Renal pelvis (tissue), 4 donors: Measurements from ENCODE around the gene SHANK2. TPM values are rescaled to one million over a fixed set of nuclear protein-coding genes. Genes with fewer than 3 reads are reported as not detected.
A peak's percentile ranks its signal among the peaks of the same experiment; 100 is the strongest.

Source experiments
- DNase-seq: peaks from one replicate; pipeline ENCODE4 v3.0.0-alpha.2; 2013
- polyA plus RNA-seq, 3 donors: library from polyadenylated mRNA; unstranded; fragments of 120-200 nt; gene quantifications; one replicate each; pipeline ENCODE4 v1.2.1, GENCODE V29; 2013; ENCODE audit not compliant: insufficient read length in 3 of 3

SHANK2 gene
- polyA plus RNA-seq, 3 donors: 26.2 to 42.9 (median 41.0) TPM

DNA sequence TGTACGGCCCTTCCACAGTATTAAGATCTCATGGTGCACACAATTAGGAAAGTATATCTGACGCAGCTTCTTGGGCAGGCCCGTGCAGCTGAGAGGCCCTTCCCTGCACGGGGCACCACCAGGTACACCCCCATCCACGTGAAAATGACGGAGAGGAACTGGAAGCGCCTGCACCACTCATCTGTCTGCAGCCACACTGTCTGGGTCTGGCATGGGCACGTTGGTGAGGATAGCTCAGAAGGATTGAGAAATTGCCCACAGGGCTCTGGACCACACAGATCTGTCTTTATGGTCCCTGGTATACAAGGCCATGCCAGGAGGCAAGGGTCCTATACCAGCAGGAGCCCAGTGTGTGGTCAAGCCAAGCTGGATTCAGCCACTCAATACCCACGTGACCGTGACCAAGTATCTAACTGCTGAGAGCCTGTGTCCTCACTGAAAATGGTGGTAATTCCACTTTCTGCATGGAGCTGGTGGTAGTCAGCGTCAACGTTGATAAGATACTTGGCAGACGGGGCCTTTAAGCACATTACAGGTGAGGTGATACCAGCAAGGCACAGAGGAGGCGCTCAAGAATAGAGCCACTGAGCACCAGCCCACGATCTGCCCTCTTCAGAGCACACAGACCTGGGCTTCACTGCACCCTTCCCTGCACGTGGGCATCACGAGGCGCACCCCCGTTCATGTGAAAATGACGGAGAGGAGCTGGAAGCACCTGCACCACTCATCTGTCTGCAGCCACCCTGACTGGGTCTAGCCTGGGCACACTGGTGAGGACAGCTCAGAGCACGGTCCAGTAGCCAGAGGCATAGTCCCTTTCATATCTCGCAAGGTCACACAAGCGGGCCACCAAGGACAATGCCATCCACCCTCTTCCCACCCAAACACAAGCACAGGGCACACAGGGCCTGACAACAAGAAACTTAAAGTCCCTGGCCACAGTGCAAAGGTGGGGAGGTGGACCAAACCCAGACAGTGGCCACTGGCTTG is 28.4 kb downstream of the SHANK2 start:
- no peak for DNase-seq

DNA sequence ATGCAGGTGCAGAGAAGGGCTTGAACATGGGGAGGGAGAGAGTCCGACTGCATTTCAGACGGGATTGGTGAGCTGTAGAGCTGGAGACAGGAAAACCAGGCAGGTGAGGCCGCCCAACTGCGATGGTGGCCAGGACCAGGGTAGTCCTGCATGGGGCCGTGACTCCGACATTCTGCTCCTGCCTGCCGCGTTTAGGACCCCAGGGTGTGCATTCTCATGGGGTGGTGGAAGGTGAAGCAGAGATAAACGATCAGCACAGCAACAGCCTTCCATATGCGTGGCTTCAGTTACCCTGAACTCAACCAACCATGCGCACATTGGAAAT is 29.3 kb downstream of the SHANK2 start:
- no peak for DNase-seq

DNA sequence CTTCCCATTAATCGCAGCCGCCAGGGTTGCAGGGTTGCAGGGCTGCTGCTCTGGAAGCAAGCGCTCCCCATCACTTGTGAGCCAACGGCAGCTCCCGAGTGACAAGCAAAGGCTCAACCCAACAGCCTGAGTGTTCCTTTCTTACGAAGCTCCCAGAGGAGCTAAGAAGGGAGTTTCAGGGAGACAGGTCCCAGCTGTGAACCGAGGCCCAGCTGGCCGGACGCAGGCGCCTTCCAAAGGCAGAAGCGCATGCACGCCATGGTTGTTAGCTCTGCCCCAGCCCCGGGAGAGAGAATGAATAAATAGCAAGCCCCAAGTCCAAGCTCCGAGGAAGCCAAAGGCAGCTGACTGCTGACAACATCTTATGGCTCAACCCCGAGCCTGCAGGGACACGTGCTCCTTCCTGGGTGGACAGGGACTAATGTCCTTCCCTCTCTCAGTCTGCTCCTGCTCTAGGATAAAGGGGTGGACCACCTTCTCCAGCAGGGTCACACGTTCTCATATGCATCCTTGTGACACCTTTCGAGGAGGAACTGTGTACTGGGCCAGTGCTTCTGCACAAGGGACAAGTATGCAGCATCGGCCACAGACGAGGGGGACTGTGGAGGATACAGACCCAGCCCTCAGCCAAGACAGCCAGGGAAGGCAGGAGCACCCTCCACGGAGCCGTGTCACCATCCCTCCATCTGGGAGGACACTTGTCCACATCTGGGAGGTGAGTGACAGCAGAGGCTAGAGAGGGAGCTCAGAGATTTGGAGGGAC is 29.9 kb downstream of the SHANK2 start:
- no peak for DNase-seq

DNA sequence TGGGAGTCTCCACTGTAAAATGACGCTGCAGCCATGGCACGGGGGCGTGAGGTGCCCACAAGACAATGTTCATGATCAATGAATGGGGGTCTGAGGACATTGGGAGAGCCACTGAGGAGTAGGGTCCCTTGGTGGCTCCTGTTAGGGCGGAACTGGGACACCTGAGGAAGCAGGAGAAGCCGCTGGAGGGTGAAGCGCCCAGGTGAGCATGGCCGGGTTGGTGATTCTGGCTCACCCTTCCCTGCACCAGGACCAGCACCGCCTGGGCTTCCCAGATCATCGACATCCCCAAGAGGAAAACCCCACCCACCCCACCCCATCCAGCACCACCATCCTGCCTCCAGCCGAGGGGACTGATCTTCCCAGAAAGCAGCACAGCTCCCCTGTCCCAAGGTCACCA is 30.6 kb downstream of the SHANK2 start:
- DNase-seq: no peak

DNA sequence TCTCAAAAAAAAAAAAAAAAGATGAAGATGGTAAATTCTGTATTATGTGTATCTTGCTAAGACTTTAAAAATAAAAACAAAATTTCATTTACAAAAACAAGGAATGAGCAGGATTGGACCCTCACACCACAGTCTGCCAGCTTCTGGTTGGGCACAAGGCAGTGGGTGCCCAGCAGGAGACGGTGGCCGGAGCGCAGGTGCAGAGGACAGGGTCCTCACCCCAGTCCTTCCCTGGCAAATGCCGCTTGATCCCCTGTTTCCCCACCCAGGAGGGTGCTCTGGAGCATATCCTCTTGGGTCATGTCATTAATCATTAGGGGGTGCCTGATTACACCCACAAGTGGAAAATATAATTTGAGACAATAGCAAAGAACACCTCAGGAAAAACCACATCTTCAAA is 31.2 kb downstream of the SHANK2 start:
- no peak for DNase-seq

DNA sequence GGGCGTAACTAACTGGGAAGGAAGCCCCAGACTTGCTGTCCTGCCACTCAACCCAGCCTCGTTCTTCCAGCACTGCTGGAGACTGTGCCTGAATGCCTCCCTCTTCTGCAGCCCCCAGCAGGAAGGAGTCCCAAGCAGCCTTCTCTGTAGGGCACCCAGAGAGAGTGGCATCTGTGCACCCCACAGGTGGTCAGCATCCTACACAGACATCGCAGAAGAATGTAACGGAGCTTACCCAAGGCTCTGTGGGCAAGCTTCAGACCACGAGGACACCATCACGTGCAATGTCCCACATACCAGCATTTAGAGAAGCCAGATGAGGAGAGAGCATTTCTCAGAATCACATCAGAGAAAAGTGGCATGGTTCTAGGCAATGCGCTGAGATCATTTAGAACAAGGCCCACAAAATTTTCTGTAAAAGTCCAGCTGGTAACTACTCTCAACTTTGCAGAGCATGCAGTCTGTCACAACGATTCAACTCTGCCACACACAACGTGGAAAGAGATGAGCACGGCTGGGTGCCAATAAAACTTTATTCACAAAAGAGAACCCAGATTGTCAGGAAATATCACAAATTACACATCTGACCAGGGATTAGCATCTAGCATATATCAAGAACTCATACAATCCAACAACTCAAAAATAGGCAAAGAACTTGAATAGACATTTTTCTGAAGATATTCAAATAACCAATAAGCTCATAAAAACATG is 33.4 kb downstream of the SHANK2 start:
- DNase-seq: no peak

DNA sequence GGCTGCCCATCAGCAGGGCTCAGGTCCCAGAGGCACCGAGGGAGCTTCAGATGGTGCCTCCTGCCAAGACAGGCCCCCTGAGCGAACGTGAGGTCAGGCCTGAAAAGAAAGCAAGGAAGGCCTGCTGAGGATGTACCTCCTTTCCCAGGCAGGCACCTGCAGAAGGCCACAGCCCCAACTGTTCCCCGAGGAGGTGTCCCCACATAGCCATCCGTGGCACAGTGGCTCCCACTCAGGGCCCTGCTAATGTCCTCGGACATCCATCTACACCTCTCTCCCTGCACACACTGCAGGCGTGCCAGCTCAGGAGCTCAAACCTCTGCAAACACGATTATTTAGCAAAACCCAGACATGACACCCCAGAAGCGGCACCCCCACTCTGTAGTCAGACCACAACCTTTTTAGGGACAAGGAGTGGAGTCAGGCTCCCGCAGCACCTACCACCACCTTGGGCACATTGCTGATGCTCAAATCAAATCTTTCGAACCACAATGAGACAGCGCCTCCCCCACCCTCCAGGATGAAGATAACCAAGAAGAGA is 36.9 kb downstream of the SHANK2 start:
- DNase-seq: no peak

DNA sequence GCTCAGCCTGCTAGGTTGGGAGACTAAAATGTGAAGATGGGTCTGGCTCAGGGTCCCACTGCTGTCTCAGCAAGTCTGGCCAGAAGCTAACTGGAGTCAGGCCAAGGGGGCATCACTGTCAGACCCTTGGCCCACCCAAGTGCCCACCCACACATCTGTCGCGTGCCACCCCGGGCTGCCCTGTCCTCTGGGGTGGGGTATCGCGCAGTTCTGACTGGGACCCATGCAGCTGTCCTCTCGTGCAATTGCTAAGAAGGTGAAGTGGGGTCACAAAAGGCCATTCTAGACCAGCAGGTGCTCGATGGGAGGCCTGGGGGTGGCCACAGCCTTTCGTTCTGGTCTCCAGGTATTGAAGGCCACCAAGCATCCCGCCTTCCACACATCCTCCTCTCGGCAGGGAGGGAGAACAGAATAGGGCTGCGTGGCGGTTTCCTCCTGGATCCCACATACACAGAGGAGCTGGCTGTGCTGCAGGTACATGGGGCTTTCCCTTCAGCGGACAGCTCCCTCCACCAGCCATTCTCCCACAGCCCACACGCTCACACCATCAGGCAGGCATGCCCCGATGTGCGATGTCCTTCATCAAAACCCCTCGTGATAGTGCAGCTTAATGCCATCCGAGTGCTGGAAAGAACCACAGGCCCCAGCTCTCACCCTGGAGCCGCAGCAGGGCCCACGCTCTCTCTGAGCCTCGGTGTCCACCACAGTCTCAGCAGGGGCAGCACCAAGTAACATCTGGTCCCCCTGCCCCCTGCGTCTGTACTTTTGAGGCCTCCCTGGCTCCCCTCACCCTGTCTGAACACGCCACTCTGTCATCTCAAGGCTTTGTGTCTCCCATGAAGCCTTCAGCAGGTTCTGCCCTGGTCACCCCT is 37.6 kb downstream of the SHANK2 start:
- no peak for DNase-seq

DNA sequence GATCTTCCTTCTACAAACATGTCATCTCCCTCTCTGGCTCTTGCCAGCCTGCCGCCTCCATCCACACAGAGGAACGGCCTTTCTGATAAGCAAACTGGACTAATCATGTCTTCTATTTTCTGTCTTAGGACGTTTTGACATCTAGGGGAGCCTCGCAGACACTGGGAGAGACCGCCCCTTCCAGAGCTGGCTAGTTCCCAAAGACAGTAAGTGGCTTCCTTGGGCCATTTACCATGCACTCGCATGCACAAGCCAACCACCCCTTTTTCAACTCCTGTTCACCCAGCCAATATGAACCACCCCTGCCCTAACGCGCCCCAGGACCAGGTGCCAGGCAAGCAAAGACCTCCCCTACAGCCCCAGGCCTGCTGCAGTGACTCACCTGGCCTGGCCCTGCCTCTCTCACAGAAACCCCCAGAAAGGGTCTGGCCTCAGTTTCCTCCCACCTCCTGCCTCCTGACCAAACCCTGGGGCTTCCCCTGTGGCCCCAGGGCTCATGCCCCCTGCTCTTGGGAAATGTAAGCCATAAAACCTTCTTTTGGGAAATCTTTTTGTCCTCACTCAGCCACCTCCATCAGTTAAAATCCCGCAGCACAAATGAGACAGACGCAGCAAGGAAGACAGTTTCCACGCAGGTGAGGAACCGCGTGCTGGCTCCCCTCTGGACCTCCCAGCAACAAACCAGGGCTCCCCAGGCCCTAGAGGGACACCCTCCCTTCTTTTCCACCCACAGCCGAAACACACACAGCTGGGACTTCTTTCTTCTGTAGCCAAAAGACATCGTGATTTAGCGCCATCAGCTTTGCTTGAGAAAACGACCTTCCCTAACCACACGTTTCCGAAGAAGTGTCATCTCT is 38.5 kb downstream of the SHANK2 start:
- DNase-seq: no peak

DNA sequence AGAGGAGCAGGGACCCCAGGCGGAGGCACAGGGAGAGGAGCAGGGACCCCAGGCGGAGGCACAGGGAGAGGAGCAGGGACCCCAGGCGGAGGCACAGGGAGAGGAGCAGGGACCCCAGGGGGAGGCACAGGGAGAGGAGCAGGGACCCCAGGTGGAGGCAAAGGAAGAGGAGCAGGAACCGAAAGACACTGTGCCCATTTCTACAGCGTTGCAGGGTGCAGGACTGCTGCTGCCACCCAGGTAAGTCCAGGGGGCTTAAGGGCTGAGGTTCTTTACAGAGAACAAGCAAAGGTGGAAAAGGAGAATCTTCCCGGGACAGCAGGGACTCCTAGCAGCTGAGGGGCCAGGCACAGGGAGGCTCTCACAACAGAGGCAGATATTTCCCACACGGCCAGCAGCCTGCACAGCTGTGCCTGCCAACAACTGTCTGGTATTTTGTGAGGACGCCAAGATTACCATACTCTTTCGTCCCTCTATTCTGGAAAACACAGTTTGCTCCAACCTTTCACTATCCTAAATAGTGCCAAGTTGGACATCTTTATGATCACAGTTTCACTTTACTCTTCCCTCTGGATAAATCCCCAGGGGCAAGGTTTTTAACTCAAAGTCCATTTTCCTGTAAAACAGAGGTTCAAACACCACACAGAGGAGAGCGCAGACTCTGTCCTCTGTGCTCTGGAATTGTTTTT is 39.4 kb downstream of the SHANK2 start:
- DNase-seq: no peak

DNA sequence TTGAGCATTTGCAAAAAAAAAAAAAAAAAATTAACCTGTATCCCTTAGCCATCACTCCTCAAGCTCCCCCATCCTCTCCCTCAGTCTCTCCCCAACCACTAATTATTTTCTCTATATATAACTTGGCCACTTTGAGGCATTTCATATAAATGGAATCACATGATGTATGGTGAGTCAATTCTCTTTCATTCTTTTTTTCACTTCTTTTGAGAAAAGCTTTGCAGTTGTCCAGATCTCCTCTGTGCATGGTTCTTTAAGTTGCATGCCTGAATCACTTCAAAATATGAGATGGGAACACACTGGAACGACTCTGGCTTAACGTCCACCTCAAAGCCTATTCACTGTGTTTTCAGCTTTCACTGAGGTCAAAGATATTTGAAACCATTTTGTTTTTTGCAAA is 40.7 kb downstream of the SHANK2 start:
- DNase-seq: no peak

DNA sequence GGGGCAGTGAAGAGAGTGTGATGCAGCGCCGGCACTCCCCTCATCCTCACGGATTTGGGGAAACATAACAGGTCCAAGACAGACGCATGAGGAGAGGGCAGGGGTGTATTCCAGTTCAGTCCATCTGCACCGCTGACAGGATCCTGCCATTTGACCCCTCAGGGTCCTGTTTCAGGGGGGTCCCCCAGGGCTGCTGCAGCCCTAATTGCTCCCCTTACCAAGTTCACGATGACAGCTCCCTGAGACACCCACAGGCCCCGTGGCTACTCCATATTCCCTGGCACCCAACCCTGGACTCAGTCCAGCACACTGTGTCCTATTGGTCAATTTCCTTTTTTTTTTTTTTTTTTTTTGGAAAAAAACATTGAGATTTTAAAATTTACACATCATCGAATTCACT is 41.5 kb downstream of the SHANK2 start:
- no peak for DNase-seq

DNA sequence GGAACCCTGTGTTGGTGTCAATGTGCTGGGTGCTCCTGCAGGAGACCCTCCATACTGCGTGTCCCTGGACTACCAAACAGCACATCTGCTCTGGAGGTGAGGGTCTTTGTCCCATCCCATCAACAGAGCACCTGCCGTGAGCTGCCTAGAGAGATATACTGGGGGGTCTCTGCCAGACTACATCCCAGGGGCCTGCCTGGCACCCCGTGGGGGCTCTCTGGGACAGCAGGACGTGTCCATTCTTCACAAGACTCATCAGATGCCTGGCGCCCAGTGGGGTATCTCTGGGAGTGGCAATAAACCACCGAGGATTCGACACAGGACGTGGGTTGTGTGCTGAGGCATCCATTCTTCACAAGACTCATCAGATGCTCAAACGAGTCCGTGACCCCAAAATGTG is 42.7 kb downstream of the SHANK2 start:
- no peak for DNase-seq

DNA sequence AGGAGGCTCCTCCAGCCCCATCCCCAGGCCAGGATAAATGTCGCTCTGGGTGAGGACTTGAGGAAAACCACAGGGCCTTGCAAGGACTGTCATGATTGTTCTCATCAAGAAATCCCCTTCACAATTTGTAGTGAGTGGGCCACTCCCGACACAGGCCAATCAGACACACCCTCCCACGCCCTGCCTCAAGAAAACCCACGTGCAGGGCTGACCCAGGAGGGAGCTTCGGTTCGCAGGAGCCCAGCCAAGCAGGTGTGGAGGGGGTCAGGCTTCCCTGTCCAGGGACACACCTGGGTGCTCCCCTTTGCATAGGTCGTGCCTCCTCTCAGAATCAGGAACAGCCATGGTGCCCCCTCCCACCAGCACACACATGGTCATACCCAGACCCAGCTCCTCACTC is 43.2 kb downstream of the SHANK2 start:
- DNase-seq: no peak

DNA sequence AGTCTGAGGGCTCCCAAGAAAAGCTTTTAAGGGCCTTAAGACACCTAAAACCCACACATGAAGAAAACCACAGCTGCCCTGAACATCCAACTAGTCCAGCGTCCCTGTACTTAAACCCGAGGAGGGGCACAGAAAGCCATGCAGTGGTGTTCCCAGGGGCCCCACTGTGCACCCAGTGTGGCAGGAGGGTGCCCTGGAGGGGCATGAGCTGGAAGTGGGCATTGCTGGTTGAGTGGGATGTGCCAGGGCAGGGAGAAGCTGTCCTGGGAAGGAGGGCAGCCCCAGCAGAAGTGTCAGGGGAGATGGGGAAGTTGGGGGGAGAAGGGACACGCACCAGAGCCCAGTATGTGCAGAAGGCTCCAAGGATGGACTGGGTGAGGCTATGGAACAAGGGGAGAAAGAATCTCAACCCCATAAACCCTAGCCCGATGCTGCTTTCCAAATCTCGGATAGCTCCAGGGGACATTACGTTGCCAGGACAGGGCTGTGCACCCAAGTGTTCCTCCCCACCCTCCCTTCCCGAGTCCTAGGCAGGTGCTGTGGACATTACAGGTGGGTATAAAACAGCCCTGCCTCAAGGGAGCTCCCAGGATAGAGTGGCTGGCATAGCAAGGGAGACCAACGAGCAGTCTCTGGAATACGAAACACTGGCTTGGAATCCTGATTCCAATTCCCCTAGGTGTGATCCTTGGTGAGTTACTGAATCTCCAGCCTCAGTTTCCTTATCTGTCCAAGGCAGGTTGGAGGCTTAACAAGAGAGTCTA is 44.2 kb downstream of the SHANK2 start:
- DNase-seq: no peak

DNA sequence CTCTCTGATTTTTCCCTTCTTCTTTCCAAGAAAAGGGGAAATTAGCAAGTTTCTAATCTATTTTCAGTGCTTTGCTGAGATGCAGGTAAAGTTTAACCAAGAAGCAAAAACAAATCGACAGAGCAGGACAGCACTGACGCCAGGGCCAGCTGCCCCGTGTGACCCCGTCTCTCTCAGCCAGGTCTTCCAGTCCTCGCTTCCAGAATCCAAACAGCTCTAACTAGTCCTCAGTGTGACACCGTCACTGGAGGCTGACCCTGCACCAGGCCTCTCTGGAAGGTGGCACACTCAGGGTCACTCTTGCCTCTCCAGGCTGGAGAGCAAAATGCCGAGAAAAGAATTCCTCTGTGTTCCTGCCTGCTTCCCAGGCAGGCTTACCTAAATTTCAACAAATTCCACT is 44.8 kb downstream of the SHANK2 start:
- DNase-seq: no peak

DNA sequence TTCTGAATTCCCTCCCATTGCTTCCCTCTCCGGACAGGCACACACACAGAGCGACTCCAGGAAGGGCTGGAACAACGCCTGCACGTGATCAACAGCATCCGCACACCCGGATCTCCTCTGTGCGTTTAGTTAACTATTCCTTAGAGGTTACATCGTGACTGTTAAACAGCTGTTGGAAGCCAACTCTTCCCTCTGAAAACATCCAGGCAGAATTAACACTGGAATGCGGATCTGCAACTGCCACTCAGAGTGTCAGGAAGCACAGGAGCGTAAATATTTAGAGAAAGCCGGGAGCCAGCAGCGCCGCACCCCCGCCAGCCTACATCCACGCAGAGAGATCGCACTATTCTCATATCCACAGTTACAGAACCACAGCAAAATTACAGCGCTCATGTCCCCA is 46.2 kb downstream of the SHANK2 start:
- peak; percentile 56 for DNase-seq

DNA sequence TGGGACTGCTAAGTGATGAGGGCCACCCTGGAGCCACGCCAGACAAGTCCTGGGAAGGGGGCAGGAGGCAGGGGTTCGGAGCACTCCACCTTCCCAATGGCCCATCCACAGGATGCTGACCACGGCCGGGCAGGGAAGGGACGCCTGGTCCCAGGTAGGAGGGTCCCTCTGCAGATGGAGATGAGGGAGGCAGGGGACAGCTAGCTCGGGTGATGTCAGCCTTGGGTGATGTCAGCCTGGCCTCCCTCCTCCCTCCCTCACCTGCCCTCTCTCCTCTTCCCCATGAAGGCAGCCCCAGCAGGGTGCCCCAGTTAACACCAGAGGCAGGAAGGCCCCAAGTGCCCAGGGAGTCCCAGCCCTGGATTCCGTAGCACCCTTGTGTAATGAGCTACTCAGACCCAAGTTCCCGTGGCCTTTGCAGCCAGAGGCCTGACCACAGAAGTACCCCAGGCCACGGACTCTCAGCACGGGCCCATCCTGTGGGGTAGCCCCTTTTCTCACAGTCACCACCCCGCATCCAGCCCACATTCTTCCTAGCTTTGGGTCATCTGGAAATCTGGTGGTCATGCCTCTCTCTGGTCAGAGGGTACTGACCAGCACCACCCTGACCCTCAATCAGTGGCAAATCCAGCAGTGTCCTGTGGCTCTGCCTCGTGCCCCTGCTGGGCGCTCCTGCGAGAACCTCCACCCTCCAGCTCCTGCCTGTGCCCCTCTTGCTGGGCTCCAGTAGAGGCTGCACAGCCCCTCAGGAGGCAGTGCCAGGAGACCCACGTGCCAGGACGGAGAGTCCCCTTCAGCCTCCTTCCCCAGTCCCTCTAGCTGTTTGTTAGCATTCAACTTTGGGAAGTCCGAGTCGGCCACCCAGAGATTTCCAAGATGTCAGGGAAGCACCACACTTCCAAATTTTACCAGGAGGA is 47.4 kb downstream of the SHANK2 start:
- no peak for DNase-seq
